ENCODE results near the gene MAP3K14. TPM values are rescaled to one million over a fixed set of nuclear protein-coding genes. Genes with fewer than 3 reads are reported as not detected.
A peak's percentile ranks its signal among the peaks of the same experiment; 100 is the strongest.

Gene MAP3K14
- 13.9 TPM for polyA plus RNA-seq (2012; ENCODE audit: missing spikeins)

GRCh38 chr17:45316434-45317110 is at the start of gene MAP3K14:
TSS of gene MAP3K14 (minus strand) at chr17:45317020. CDS start at chr17:45290745, 26,275 bp downstream.
- TF ChIP-seq POLR2AphosphoS5 (IDR thresholded peaks at IDR 0.05; ENCODE audit: low read depth, low read length) (peak; percentile 87), TAF1 (IDR thresholded peaks at IDR 0.05; ENCODE audit: borderline replicate concordance, low read depth, low read length) (peak; percentile 63; the same call in 1 of the 2 replicates), POLR2A (IDR thresholded peaks at IDR 0.05; ENCODE audit: low read depth, low read length) (peak; percentile 90)
- DNase-seq (ENCODE audit: insufficient read length) = peak; percentile 53
- FAIRE-seq = no peak

- FAIRE-seq (no peak), DNase-seq (ENCODE audit: insufficient read length) (no peak)
- no peak for TF ChIP-seq POLR2A (IDR thresholded peaks at IDR 0.05; ENCODE audit: low read depth, low read length)
- TF ChIP-seq POLR2AphosphoS5 (IDR thresholded peaks at IDR 0.05; ENCODE audit: low read depth, low read length) = no peak
Observed at GRCh38 chr17:45366049-45366448, 49.2 kb upstream of the MAP3K14 start.

DNA sequence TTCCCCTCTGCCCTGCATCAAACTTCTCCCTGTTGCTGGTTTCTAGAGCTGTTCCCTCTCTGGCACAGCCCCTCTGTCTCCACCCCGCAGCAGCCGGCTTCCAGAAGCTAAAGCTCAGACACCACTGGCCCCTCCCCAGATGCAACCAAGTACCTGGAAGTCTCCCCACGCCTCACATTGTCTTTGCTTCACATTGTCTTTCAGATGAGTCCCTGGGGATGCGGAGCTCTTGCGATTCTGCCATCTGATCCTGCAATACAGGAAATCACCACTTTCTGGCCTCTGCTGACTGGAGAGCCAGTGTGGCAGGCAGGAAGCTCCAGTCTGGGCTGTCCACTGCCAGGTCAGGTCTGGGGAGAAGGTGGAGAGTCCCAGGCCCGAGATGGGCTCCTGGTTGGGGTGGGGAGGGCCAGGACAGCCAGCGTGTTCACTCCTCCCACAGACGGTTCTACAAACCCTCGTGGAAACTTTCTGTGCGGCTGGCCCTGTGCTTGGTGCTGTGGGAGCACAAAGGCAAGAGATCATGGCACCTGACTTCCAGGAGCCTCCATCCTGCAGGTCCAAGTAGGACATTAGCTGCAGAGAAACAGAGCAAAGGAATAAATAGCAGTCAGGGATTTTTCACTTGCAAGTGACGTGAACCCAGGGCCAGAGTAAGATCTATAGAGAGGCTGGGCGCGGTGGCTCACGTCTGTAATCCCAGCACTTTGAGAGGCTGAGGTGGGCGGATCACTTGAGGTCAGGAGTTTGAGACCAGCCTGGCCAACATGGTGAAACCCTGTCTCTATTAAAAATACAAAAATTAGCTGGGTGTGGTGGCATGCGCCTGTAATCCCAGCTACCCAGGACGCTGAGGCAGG is 47.9 kb upstream of the MAP3K14 start:
- DNase-seq (ENCODE audit: insufficient read length) (no peak), FAIRE-seq (no peak)

GRCh38 chr17:45363498-45363897 is 46.7 kb upstream of the MAP3K14 start:
- FAIRE-seq = no peak
- DNase-seq (ENCODE audit: insufficient read length) = no peak
- TF ChIP-seq POLR2A (IDR thresholded peaks at IDR 0.05; ENCODE audit: low read depth, low read length) (no peak), POLR2AphosphoS5 (IDR thresholded peaks at IDR 0.05; ENCODE audit: low read depth, low read length) (no peak), TAF1 (IDR thresholded peaks at IDR 0.05; ENCODE audit: borderline replicate concordance, low read depth, low read length) (no peak)

More for the DNA sequence above, 47.9 kb upstream of the MAP3K14 start:
- TF ChIP-seq POLR2A (IDR thresholded peaks at IDR 0.05; ENCODE audit: low read depth, low read length) (no peak), POLR2AphosphoS5 (IDR thresholded peaks at IDR 0.05; ENCODE audit: low read depth, low read length) (no peak), TAF1 (IDR thresholded peaks at IDR 0.05; ENCODE audit: borderline replicate concordance, low read depth, low read length) (no peak)

DNA sequence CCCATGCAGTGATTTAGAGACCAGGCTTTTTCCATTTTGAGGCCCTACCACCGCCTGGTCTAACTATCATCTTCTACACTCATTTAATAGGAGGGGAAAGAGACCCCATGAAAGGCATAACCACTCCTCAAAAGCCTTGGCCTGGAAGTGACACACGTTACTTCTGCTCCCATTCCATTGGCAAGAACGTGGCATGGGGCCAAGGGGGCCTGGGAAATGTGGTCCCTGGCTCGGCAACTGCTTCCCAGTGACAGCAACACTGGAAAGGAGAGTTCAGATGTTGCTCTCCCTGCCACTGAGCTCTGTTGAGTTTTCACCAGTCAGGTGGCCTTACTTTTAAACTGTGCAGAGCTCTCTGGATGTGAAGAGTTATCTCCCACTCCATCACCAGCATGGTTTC is 45.2 kb upstream of the MAP3K14 start:
- DNase-seq (ENCODE audit: insufficient read length) = no peak
- TF ChIP-seq POLR2AphosphoS5 (IDR thresholded peaks at IDR 0.05; ENCODE audit: low read depth, low read length) (no peak), POLR2A (IDR thresholded peaks at IDR 0.05; ENCODE audit: low read depth, low read length) (no peak), TAF1 (IDR thresholded peaks at IDR 0.05; ENCODE audit: borderline replicate concordance, low read depth, low read length) (no peak)
- FAIRE-seq = no peak

GRCh38 chr17:45361451-45361850 is 44.6 kb upstream of the MAP3K14 start:
- FAIRE-seq = no peak
- DNase-seq (ENCODE audit: insufficient read length) = no peak
- no peak for TF ChIP-seq POLR2A (IDR thresholded peaks at IDR 0.05; ENCODE audit: low read depth, low read length)
- TF ChIP-seq POLR2AphosphoS5 (IDR thresholded peaks at IDR 0.05; ENCODE audit: low read depth, low read length) = no peak
- TF ChIP-seq TAF1 (IDR thresholded peaks at IDR 0.05; ENCODE audit: borderline replicate concordance, low read depth, low read length) = no peak

DNA sequence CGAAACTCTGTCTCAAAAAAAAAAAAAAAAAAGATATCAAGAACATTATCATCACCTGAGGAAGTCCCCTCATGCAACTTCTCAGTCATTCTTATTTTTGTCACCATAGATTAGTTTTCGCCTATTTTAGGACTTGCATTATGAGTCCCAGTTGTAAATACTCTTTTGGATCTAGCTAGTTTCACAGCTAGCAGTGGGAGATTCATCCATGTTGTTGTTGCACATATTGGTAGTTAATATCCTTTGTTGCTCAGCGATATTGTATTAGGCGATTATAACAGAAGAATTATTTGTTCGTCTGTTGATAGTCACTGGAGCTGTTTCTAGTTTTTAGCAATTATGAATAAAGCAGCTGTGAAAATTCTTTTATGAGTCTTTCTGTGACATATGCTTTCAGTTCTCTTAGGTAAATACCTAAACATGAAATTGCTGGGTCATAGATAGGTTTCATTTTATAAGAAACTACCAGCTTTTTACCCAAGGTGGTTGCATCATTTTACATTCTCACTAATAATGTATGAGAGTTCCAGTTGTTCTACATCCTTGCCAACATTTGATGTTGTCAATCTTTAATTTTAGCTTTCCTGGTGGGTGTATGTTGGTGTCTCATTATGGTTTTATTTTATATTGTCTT is 40.7 kb upstream of the MAP3K14 start:
- no peak for DNase-seq (ENCODE audit: insufficient read length)
- FAIRE-seq = peak; percentile 48
- TF ChIP-seq POLR2A (IDR thresholded peaks at IDR 0.05; ENCODE audit: low read depth, low read length) (no peak), POLR2AphosphoS5 (IDR thresholded peaks at IDR 0.05; ENCODE audit: low read depth, low read length) (no peak), TAF1 (IDR thresholded peaks at IDR 0.05; ENCODE audit: borderline replicate concordance, low read depth, low read length) (no peak)

DNA sequence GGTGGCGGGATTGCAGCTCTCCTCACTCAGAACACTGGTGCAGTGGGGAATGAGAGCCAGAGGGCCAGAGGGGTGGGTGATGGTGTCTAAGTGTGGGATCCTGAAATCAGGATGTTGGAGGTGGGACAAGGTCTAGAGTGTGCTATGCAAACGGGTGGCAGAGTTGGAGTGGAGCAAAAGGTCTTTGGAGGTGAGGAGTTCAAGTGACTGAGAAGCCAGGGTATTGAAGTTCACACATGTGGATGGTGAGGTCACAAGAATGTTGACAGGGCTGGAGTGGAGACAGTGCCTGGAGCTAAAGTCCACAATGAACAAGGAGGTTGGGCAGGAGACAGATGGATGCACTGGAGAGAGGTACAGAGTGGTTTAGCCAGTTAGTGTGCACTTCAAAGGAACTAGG is 38.3 kb upstream of the MAP3K14 start:
- DNase-seq (ENCODE audit: insufficient read length) = no peak
- no peak for TF ChIP-seq POLR2AphosphoS5 (IDR thresholded peaks at IDR 0.05; ENCODE audit: low read depth, low read length)
- TF ChIP-seq TAF1 (IDR thresholded peaks at IDR 0.05; ENCODE audit: borderline replicate concordance, low read depth, low read length) = no peak
- TF ChIP-seq POLR2A (IDR thresholded peaks at IDR 0.05; ENCODE audit: low read depth, low read length) = no peak
- no peak for FAIRE-seq

DNA sequence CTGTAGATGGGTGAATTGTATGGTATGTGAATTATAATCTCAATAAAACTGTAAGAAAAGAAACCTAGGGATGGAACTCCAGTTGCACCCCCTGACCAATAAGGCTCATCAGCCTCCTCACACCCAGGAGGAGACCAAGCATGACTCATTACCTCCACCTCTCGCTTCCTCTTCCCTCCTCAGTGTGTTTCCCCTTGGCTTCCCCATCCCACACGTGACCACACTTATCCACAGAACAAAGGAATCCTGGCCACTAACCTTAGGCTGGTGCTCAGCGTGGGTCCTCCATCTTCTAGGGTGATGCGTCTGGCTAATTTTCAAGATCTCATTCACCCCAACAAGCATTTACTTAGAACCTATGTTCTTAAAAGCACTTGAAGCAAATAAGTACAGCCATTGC is 36.2 kb upstream of the MAP3K14 start:
- FAIRE-seq = peak; percentile 94
- TF ChIP-seq POLR2AphosphoS5 (IDR thresholded peaks at IDR 0.05; ENCODE audit: low read depth, low read length) = no peak
- TF ChIP-seq POLR2A (IDR thresholded peaks at IDR 0.05; ENCODE audit: low read depth, low read length) = no peak
- TF ChIP-seq TAF1 (IDR thresholded peaks at IDR 0.05; ENCODE audit: borderline replicate concordance, low read depth, low read length) = no peak
- DNase-seq (ENCODE audit: insufficient read length) = no peak

- no peak for TF ChIP-seq POLR2AphosphoS5 (IDR thresholded peaks at IDR 0.05; ENCODE audit: low read depth, low read length)
- TF ChIP-seq TAF1 (IDR thresholded peaks at IDR 0.05; ENCODE audit: borderline replicate concordance, low read depth, low read length) = no peak
- TF ChIP-seq POLR2A (IDR thresholded peaks at IDR 0.05; ENCODE audit: low read depth, low read length) = no peak
- peak; percentile 9 for FAIRE-seq
- DNase-seq (ENCODE audit: insufficient read length) = no peak
Observed at GRCh38 chr17:45351831-45352230, 35.0 kb upstream of the MAP3K14 start.

DNA sequence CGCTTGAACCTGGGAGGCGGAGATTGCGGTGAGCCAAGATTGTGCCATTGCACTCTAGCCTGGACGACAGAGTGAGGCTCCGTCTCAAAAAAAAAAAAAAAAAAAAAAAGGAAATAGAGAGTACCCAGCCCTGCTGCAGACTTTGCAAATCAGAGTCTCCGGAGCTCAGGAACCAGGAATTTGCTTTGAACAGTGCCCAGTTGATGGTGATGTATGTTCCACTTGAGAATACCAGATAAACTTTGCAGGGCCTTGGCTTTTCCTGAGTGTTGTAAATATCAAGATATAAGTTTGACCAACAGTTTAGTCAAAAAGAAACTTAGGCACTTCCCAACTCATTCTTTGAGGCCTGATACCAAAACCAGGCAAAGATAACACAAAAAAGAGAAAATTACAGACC is 30.6 kb upstream of the MAP3K14 start:
- no peak for FAIRE-seq
- TF ChIP-seq POLR2A (IDR thresholded peaks at IDR 0.05; ENCODE audit: low read depth, low read length) = no peak
- TF ChIP-seq POLR2AphosphoS5 (IDR thresholded peaks at IDR 0.05; ENCODE audit: low read depth, low read length) = no peak
- TF ChIP-seq TAF1 (IDR thresholded peaks at IDR 0.05; ENCODE audit: borderline replicate concordance, low read depth, low read length) = no peak
- DNase-seq (ENCODE audit: insufficient read length) = no peak

Data from GM12892 (cell line).